Nephron (organoid): Measurements from ENCODE around the gene HRC.

ENCODE experiments used
- H3K27ac Mint-ChIP-seq, 3 experiments: 2 replicates each; pipeline ENCODE4 v1.8.0; 2020; ENCODE audit warnings: mixed read lengths in 3 of 3, mild to moderate bottlenecking in 2 of 3, moderate library complexity in 1 of 3
- H3K27me3 Mint-ChIP-seq: 2 replicates; pipeline ENCODE4 v1.8.0; 2021; ENCODE audit warnings: low read depth, mild to moderate bottlenecking, moderate library complexity, mixed read lengths
- H3K36me3 Mint-ChIP-seq: 2 replicates; pipeline ENCODE4 v1.8.0; 2020; ENCODE audit warnings: low read depth, mixed read lengths
- H3K4me1 Mint-ChIP-seq: 2 replicates; pipeline ENCODE4 v1.8.0; 2020; ENCODE audit warnings: mixed read lengths
- H3K4me3 Mint-ChIP-seq, 3 experiments: 2 replicates each; pipeline ENCODE4 v1.8.0; 2020; ENCODE audit warnings: mild to moderate bottlenecking in 3 of 3, mixed read lengths in 3 of 3, moderate library complexity in 2 of 3
- H3K9me3 Mint-ChIP-seq: 2 replicates; pipeline ENCODE4 v1.8.0; 2020; ENCODE audit warnings: mixed read lengths
- TF ChIP-seq, protein P1 (sequence below), 3 experiments: fragments of 200-600 bp; sonication (generic); IDR thresholded peaks; one replicate each; pipeline ENCODE4 v1.5.0; 2021; ENCODE audit warnings: antibody characterized with exemption in 3 of 3; ENCODE audit not compliant: unreplicated experiment in 3 of 3

Gene HRC, protein sequence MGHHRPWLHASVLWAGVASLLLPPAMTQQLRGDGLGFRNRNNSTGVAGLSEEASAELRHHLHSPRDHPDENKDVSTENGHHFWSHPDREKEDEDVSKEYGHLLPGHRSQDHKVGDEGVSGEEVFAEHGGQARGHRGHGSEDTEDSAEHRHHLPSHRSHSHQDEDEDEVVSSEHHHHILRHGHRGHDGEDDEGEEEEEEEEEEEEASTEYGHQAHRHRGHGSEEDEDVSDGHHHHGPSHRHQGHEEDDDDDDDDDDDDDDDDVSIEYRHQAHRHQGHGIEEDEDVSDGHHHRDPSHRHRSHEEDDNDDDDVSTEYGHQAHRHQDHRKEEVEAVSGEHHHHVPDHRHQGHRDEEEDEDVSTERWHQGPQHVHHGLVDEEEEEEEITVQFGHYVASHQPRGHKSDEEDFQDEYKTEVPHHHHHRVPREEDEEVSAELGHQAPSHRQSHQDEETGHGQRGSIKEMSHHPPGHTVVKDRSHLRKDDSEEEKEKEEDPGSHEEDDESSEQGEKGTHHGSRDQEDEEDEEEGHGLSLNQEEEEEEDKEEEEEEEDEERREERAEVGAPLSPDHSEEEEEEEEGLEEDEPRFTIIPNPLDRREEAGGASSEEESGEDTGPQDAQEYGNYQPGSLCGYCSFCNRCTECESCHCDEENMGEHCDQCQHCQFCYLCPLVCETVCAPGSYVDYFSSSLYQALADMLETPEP

DNA sequence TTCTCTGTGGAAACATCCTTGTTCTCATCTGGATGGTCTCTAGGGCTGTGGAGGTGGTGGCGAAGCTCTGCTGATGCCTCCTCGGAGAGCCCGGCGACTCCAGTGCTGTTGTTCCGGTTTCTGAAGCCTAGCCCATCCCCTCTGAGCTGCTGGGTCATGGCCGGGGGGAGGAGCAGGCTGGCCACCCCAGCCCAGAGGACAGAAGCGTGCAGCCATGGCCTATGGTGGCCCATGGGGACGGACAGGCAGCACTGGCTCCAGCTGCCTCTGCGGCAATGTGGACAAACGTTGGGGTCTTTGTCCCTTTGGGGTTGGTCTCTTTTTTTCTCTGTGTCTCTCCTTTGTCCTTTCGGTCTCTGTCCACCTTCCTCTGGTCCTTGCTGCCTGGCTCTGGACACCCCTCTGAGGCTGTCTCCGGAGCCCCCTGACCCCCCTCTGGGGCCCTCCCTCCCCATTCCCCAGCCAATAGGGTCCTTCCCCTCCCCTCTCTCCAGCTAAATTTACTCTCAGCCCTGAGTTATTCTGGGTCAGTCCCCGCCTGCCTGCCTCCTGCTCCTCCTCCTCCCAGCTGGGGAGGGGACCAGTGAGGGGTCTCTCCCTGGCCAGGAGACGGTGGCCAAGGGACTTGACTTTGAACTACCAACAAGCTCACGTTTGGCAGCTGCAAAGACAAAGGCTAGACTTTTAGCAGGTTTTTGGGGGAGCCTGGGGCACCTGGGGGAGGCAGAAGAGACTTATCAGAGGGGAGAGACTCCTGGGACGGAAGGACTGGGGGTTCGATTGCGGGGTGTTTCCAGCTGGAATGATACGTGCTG lies at the start of gene HRC:
Gene HRC (minus strand): TSS at position 392 of the 815 bp plus-strand sequence. CDS start 159 bp downstream, at position 233.
- peak within 1 kb of the TSS; percentile 76 to 99 (median 83) for H3K4me3 Mint-ChIP-seq
- H3K36me3 Mint-ChIP-seq, result no peaks in the 10 kb centered on the region
- H3K4me1 Mint-ChIP-seq, result peaks cover 50% of the 10 kb centered on the region
- H3K27me3 Mint-ChIP-seq, result peaks cover 15% of the 10 kb centered on the region
- peak within 1 kb of the TSS; percentile 86 to 92 (median 89) for H3K27ac Mint-ChIP-seq
- TF ChIP-seq, protein P1, sequence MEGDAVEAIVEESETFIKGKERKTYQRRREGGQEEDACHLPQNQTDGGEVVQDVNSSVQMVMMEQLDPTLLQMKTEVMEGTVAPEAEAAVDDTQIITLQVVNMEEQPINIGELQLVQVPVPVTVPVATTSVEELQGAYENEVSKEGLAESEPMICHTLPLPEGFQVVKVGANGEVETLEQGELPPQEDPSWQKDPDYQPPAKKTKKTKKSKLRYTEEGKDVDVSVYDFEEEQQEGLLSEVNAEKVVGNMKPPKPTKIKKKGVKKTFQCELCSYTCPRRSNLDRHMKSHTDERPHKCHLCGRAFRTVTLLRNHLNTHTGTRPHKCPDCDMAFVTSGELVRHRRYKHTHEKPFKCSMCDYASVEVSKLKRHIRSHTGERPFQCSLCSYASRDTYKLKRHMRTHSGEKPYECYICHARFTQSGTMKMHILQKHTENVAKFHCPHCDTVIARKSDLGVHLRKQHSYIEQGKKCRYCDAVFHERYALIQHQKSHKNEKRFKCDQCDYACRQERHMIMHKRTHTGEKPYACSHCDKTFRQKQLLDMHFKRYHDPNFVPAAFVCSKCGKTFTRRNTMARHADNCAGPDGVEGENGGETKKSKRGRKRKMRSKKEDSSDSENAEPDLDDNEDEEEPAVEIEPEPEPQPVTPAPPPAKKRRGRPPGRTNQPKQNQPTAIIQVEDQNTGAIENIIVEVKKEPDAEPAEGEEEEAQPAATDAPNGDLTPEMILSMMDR (IDR thresholded peaks at IDR 0.05; ENCODE audit: unreplicated experiment in 3 of 3), result no peak
- no peaks in the 10 kb centered on the region for H3K9me3 Mint-ChIP-seq

DNA sequence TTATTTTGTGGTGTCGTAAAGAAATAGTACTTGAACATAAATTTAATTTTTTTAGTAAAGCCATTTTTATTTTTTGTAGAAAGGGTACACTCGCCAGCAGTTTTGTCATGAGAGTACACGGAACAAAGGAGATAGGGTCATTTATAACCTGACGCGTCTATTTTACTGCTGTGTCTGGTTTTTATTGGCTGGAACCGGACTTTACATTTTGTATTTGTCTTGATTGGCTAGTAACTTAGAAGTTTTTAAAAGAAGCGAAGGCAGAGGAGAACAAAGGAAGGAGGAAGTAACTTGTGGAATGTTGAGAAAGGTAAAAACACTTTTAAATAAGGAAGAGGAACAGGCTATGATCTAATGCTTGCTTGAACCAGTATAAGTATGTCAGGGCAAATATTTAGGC lies 45.8 kb upstream of the HRC start:
- no peaks in the 10 kb centered on the region for H3K9me3 Mint-ChIP-seq
- peaks cover 42% of the 10 kb centered on the region for H3K36me3 Mint-ChIP-seq
- H3K4me1 Mint-ChIP-seq, result no peaks in the 10 kb centered on the region
- H3K27ac Mint-ChIP-seq, result no peak overlapping the region
- TF ChIP-seq, protein P1 (IDR thresholded peaks at IDR 0.05; ENCODE audit: unreplicated experiment in 3 of 3), result no peak
- H3K4me3 Mint-ChIP-seq, result no peak overlapping the region
- H3K27me3 Mint-ChIP-seq, result no peaks in the 10 kb centered on the region

DNA sequence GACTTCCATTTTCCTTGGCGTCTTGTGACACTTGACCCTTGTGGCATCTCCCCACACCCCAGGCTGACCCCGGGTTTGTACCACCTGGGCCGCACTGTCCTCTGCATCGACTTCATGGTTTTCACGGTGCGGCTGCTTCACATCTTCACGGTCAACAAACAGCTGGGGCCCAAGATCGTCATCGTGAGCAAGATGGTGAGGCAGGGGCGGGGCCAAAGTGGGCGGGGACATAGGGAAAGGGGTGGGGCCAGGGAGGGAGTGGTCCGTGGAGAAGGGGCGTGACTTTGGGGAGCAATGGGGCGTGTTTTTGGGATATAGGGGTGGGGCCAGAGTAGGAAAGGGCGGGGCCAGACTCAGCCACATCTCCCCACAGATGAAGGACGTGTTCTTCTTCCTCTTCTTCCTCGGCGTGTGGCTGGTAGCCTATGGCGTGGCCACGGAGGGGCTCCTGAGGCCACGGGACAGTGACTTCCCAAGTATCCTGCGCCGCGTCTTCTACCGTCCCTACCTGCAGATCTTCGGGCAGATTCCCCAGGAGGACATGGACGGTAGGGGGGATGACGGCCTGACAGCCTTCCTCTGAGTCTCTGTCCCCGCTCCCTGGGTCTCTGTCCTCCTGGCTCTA lies 45.2 kb upstream of the HRC start:
- Mint-ChIP-seq H3K27ac (no peak overlapping the region), H3K4me3 (no peak overlapping the region), H3K36me3 (peaks cover 42% of the 10 kb centered on the region), H3K27me3 (no peaks in the 10 kb centered on the region), H3K9me3 (no peaks in the 10 kb centered on the region), H3K4me1 (no peaks in the 10 kb centered on the region)
- TF ChIP-seq, protein P1 (IDR thresholded peaks at IDR 0.05; ENCODE audit: unreplicated experiment in 3 of 3), result no peak

DNA sequence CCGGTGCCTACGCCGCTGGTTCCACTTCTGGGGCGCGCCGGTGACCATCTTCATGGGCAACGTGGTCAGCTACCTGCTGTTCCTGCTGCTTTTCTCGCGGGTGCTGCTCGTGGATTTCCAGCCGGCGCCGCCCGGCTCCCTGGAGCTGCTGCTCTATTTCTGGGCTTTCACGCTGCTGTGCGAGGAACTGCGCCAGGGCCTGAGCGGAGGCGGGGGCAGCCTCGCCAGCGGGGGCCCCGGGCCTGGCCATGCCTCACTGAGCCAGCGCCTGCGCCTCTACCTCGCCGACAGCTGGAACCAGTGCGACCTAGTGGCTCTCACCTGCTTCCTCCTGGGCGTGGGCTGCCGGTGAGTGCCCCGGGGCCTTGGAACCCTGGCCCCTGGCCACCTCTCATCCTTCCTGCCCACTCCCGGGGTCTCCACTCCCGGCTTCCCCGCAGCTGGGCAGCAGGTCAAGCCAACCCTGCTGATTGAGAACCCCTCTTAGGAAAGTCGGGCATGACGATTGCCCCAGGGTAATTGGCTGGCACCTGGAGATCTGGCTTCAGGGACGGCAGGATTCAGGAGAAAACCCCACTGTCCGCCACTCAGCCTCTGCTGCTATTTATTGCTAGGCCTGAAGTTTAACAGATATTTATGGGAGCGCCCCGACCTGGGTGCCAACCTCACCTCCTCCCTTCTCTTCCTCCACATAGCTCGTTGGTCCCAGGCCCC lies 41.5 kb upstream of the HRC start:
- Mint-ChIP-seq H3K9me3 (no peaks in the 10 kb centered on the region), H3K4me3 (no peak overlapping the region), H3K36me3 (peaks cover 34% of the 10 kb centered on the region), H3K4me1 (no peaks in the 10 kb centered on the region), H3K27me3 (no peaks in the 10 kb centered on the region), H3K27ac (no peak overlapping the region)
- TF ChIP-seq, protein P1 (IDR thresholded peaks at IDR 0.05; ENCODE audit: unreplicated experiment in 3 of 3), result no peak

DNA sequence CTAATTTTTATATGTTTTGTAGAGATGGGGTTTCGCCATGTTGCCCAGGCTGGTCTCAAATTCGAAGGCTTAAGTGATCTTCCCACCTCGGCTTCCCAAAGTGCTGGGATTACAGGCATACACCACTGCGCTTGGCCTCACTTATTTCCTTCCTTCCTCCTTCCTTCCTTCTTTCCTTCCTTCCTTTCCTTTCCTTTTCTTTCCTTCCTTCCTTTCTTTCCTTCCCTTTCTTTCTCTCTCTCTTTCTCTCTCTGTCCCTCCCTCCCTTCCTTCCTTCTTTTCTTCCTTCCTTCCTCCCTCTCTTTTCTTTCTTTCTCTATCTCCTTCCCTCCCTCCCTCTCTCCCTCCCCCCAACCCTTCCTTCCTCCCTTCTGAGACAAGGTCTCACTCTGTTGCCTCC lies 39.2 kb upstream of the HRC start:
- H3K4me3 Mint-ChIP-seq, result no peak overlapping the region
- peaks cover 38% of the 10 kb centered on the region for H3K36me3 Mint-ChIP-seq
- TF ChIP-seq, protein P1 (IDR thresholded peaks at IDR 0.05; ENCODE audit: unreplicated experiment in 3 of 3), result no peak
- no peaks in the 10 kb centered on the region for H3K9me3 Mint-ChIP-seq
- no peak overlapping the region for H3K27ac Mint-ChIP-seq
- H3K4me1 Mint-ChIP-seq, result no peaks in the 10 kb centered on the region
- H3K27me3 Mint-ChIP-seq, result no peaks in the 10 kb centered on the region
